H9 (cell line): ENCODE measurements around the gene SHC4. TPM values are rescaled to one million over a fixed set of nuclear protein-coding genes. Genes with fewer than 3 reads are reported as not detected.

Experiments
- DNase-seq: peaks from one replicate; pipeline ENCODE4 v3.0.0-alpha.2; 2017
- H2AFZ ChIP-seq: one replicate; pipeline ENCODE4 v1.6.1; 2013; ENCODE audit warnings: mild to moderate bottlenecking, low read length, control low read depth, moderate library complexity
- H2AK5ac ChIP-seq: 2 replicates; pipeline ENCODE4 v1.6.1; 2013; ENCODE audit warnings: low read length, control low read depth, mixed read lengths; ENCODE audit not compliant: insufficient read length
- H2BK120ac ChIP-seq: one replicate; pipeline ENCODE4 v1.6.1; 2013; ENCODE audit warnings: low read depth, mild to moderate bottlenecking, low read length, control low read depth, inconsistent platforms; ENCODE audit not compliant: poor library complexity, severe bottlenecking
- H2BK12ac ChIP-seq: 2 replicates; pipeline ENCODE4 v1.6.1; 2013; ENCODE audit warnings: low read length, control low read depth, mixed read lengths, low read depth; ENCODE audit not compliant: insufficient read length
- H2BK15ac ChIP-seq: 2 replicates; pipeline ENCODE4 v1.6.1; 2013; ENCODE audit warnings: low read depth, low read length, control low read depth
- H2BK20ac ChIP-seq: one replicate; pipeline ENCODE4 v1.6.1; 2013; ENCODE audit warnings: low read depth, mild to moderate bottlenecking, low read length, control low read depth, inconsistent platforms; ENCODE audit not compliant: poor library complexity, severe bottlenecking
- H2BK5ac ChIP-seq: 2 replicates; pipeline ENCODE4 v1.6.1; 2013; ENCODE audit warnings: low read length, control low read depth, mixed read lengths; ENCODE audit not compliant: insufficient read length
- H3K14ac ChIP-seq: 2 replicates; pipeline ENCODE4 v1.6.1; 2013; ENCODE audit warnings: low read length, control low read depth; ENCODE audit not compliant: insufficient read depth
- H3K18ac ChIP-seq: 2 replicates; pipeline ENCODE4 v1.6.1; 2013; ENCODE audit warnings: low read depth, mild to moderate bottlenecking, mixed read lengths, low read length, control low read depth; ENCODE audit not compliant: insufficient read length
- H3K23ac ChIP-seq: 2 replicates; pipeline ENCODE4 v1.6.1; 2013; ENCODE audit warnings: low read length, control low read depth, mixed read lengths, low read depth; ENCODE audit not compliant: insufficient read length
- H3K23me2 ChIP-seq: 2 replicates; pipeline ENCODE4 v1.6.1; 2013; ENCODE audit warnings: low read depth, mild to moderate bottlenecking, mixed read lengths, low read length, control low read depth; ENCODE audit not compliant: insufficient read length, poor library complexity, severe bottlenecking
- H3K27ac ChIP-seq: 2 replicates; pipeline ENCODE4 v1.5.1; 2013; ENCODE audit warnings: low read length, control low read depth, mixed read lengths, low read depth; ENCODE audit not compliant: insufficient read length
- H3K27me3 ChIP-seq: 2 replicates; pipeline ENCODE4 v1.6.1; 2013; ENCODE audit warnings: low read length, control low read depth, inconsistent platforms; ENCODE audit not compliant: insufficient read depth
- H3K4ac ChIP-seq: 2 replicates; pipeline ENCODE4 v1.6.1; 2013; ENCODE audit warnings: low read depth, mild to moderate bottlenecking, control low read depth, inconsistent platforms, low read length, moderate library complexity
- H3K4me1 ChIP-seq: 2 replicates; pipeline ENCODE4 v1.6.1; 2013; ENCODE audit warnings: low read length, control low read depth, inconsistent platforms; ENCODE audit not compliant: insufficient read depth
- H3K4me2 ChIP-seq: 2 replicates; pipeline ENCODE4 v1.6.1; 2013; ENCODE audit warnings: low read length, control low read depth, mixed read lengths; ENCODE audit not compliant: insufficient read length, insufficient read depth
- H3K56ac ChIP-seq: 2 replicates; pipeline ENCODE4 v1.6.1; 2013; ENCODE audit warnings: low read depth, mild to moderate bottlenecking, mixed read lengths, low read length, control low read depth; ENCODE audit not compliant: insufficient read length
- H3K79me1 ChIP-seq: 2 replicates; pipeline ENCODE4 v1.6.1; 2013; ENCODE audit warnings: low read depth, mild to moderate bottlenecking, moderate library complexity, low read length, control low read depth, inconsistent platforms; ENCODE audit not compliant: insufficient read depth, poor library complexity, severe bottlenecking
- H3K79me2 ChIP-seq: 2 replicates; pipeline ENCODE4 v1.6.1; 2013; ENCODE audit warnings: low read length, control low read depth, inconsistent platforms; ENCODE audit not compliant: insufficient read depth
- H3K9ac ChIP-seq: 2 replicates; pipeline ENCODE4 v1.6.1; 2013; ENCODE audit warnings: low read length, control low read depth, mixed read lengths; ENCODE audit not compliant: insufficient read length; ENCODE audit errors: extremely low read depth
- H3K9me3 ChIP-seq: one replicate; pipeline ENCODE4 v1.6.1; 2013; ENCODE audit warnings: low read depth, low read length, inconsistent platforms; ENCODE audit not compliant: control insufficient read depth
- H3T11ph ChIP-seq: one replicate; pipeline ENCODE4 v1.6.1; 2013; ENCODE audit warnings: mild to moderate bottlenecking, low read length, control low read depth, inconsistent platforms
- H4K20me1 ChIP-seq: one replicate; pipeline ENCODE4 v1.6.1; 2013; ENCODE audit not compliant: control insufficient read depth, insufficient read length, insufficient read depth
- H4K5ac ChIP-seq: 2 replicates; pipeline ENCODE4 v1.6.1; 2013; ENCODE audit warnings: low read depth, mild to moderate bottlenecking, mixed read lengths, low read length, control low read depth; ENCODE audit not compliant: insufficient read length
- H4K8ac ChIP-seq: replicated peaks from 2 replicates; pipeline ENCODE4 v1.6.1; 2013; ENCODE audit warnings: low read length, control low read depth, mixed read lengths, low read depth; ENCODE audit not compliant: insufficient read length
- H4K91ac ChIP-seq: 2 replicates; pipeline ENCODE4 v1.6.1; 2013; ENCODE audit warnings: low read depth, mild to moderate bottlenecking, moderate library complexity, mixed read lengths, low read length, control low read depth; ENCODE audit not compliant: insufficient read length
- H3K27ac Mint-ChIP-seq, 3 experiments: 2 replicates in 2 of 3; 3 replicates in 1 of 3; pipeline ENCODE4 v1.8.0; 2020 to 2021; ENCODE audit warnings: mixed read lengths in 3 of 3, mild to moderate bottlenecking in 1 of 3, moderate library complexity in 1 of 3
- H3K27me3 Mint-ChIP-seq: 2 replicates; pipeline ENCODE4 v1.8.0; 2021; ENCODE audit warnings: low read depth, mild to moderate bottlenecking, moderate library complexity, mixed read lengths
- H3K36me3 Mint-ChIP-seq, 3 experiments: 2 replicates in 2 of 3; 3 replicates in 1 of 3; pipeline ENCODE4 v1.8.0; 2020 to 2021; ENCODE audit warnings: low read depth in 3 of 3, mixed read lengths in 3 of 3; ENCODE audit not compliant: insufficient read depth in 1 of 3
- H3K4me1 Mint-ChIP-seq, 2 experiments: 2 replicates each; pipeline ENCODE4 v1.8.0; 2020; ENCODE audit warnings: mixed read lengths in 2 of 2
- H3K4me3 Mint-ChIP-seq, 2 experiments: 2 replicates in 1 of 2; 3 replicates in 1 of 2; pipeline ENCODE4 v1.8.0; 2020 to 2021; ENCODE audit warnings: mild to moderate bottlenecking in 2 of 2, mixed read lengths in 2 of 2, moderate library complexity in 1 of 2
- H3K9me3 Mint-ChIP-seq, 2 experiments: 2 replicates in 1 of 2; 3 replicates in 1 of 2; pipeline ENCODE4 v1.8.0; 2020; ENCODE audit warnings: mild to moderate bottlenecking in 2 of 2, mixed read lengths in 2 of 2, moderate library complexity in 1 of 2
- WGBS: extraction: QIAGEN DNeasy Blood & Tissue Kit; methylation state at CpG from one replicate; pipeline ENCODE4 v1.1.7; 2013; ENCODE audit warnings: missing lambda C conversion rate, low lambda C conversion rate, mixed read lengths; ENCODE audit not compliant: insufficient read length; ENCODE audit errors: extremely low coverage; 5-methylcytosine and 5-hydroxymethylcytosine counted together
- total RNA-seq: library from RNA; stranded (reverse); gene quantifications from 2 replicates; pipeline ENCODE4 v1.2.1, GENCODE V29; 2021
- TF ChIP-seq, protein P1 (sequence below): fragments of 200-600 bp; sonication (generic); conservative IDR thresholded peaks from 3 replicates; pipeline ENCODE4 v1.8.0; 2021; ENCODE audit warnings: antibody characterized with exemption, mild to moderate bottlenecking

Gene SHC4
- total RNA-seq, 1 experiment from 2014 or later, result 0.26 TPM

GRCh38 chr15:48989170-48989569 is 25.5 kb upstream of the SHC4 start:
- H2BK12ac ChIP-seq, result no peak overlapping the region
- H3K79me2 ChIP-seq, result no peaks in the 10 kb centered on the region
- DNase-seq, result no peak
- H3K79me1 ChIP-seq, result no peaks in the 10 kb centered on the region
- H2AK5ac ChIP-seq, result no peak overlapping the region
- no peaks in the 10 kb centered on the region for H3K23me2 ChIP-seq
- H3K4me3 Mint-ChIP-seq, result no peak overlapping the region
- no peak overlapping the region for H3K9ac ChIP-seq
- H3K36me3 Mint-ChIP-seq, result peaks cover 7 to 16% (median 14%) of the 10 kb centered on the region in 3 experiments; a peak in 6 of 7 replicates
- H3K4me1 Mint-ChIP-seq, result peaks cover 8 to 10% of the 10 kb centered on the region in 2 experiments
- no peak overlapping the region for H2BK20ac ChIP-seq
- H2BK120ac ChIP-seq, result no peak overlapping the region
- H3K9me3 ChIP-seq, result no peaks in the 10 kb centered on the region
- no peak overlapping the region for H3T11ph ChIP-seq
- H3K9me3 Mint-ChIP-seq, result no peaks in the 10 kb centered on the region
- H3K4me2 ChIP-seq, result no peak overlapping the region
- H3K27ac ChIP-seq, result no peak overlapping the region
- H4K5ac ChIP-seq, result no peak overlapping the region
- H2BK5ac ChIP-seq, result no peak overlapping the region
- H3K23ac ChIP-seq, result no peak overlapping the region
- no peaks in the 10 kb centered on the region for H3K4me1 ChIP-seq
- no peak overlapping the region for H3K4ac ChIP-seq
- H3K27me3 ChIP-seq, result no peaks in the 10 kb centered on the region
- H4K91ac ChIP-seq, result no peak overlapping the region
- H4K20me1 ChIP-seq, result no peaks in the 10 kb centered on the region
- TF ChIP-seq, protein P1, sequence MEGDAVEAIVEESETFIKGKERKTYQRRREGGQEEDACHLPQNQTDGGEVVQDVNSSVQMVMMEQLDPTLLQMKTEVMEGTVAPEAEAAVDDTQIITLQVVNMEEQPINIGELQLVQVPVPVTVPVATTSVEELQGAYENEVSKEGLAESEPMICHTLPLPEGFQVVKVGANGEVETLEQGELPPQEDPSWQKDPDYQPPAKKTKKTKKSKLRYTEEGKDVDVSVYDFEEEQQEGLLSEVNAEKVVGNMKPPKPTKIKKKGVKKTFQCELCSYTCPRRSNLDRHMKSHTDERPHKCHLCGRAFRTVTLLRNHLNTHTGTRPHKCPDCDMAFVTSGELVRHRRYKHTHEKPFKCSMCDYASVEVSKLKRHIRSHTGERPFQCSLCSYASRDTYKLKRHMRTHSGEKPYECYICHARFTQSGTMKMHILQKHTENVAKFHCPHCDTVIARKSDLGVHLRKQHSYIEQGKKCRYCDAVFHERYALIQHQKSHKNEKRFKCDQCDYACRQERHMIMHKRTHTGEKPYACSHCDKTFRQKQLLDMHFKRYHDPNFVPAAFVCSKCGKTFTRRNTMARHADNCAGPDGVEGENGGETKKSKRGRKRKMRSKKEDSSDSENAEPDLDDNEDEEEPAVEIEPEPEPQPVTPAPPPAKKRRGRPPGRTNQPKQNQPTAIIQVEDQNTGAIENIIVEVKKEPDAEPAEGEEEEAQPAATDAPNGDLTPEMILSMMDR, result no peak
- H3K18ac ChIP-seq, result no peak overlapping the region
- H4K8ac ChIP-seq, result no peak overlapping the region
- no peak overlapping the region for H2BK15ac ChIP-seq
- H3K27me3 Mint-ChIP-seq, result peaks cover 1% of the 10 kb centered on the region; the same call in 1 of the 2 replicates
- H2AFZ ChIP-seq, result no peak overlapping the region
- H3K14ac ChIP-seq, result no peak overlapping the region
- 100% methylated on average over 1 of the region's 1 CpG for WGBS
- H3K56ac ChIP-seq, result no peak overlapping the region
- no peak overlapping the region for H3K27ac Mint-ChIP-seq
